ENCODE data around the gene BHLHA9. TPM values are rescaled to one million over a fixed set of nuclear protein-coding genes. Genes with fewer than 3 reads are reported as not detected.
"Not testable (repeated sequence)": the region's sequence is repeated elsewhere in the genome, so short reads cannot be mapped to it uniquely, and the experiment has no call there.

Gene BHLHA9
- total RNA-seq, 1 donor from 2014 or later, result not detected

- Histone ChIP-seq H3K36me3 (no peaks in the 10 kb centered on the region), H3K9me3 (no peaks in the 10 kb centered on the region), H3K4me3 (no peak overlapping the region), H3K27me3 (no peaks in the 10 kb centered on the region), H3K4me1 (no peaks in the 10 kb centered on the region), H3K27ac (no peak overlapping the region)
- intact Hi-C loops (cut with DNase I), result no loop called here
- no peak for TF ChIP-seq CTCF (IDR thresholded peaks at IDR 0.05)
- no peak for DNase-seq (ENCODE audit: low spot score in 2 of 2)
Observed at GRCh38 chr17:1239210-1239609, 31.0 kb upstream of the BHLHA9 start.

- H3K4me3 ChIP-seq; H3K36me3 ChIP-seq; intact Hi-C loops (cut with DNase I); DNase-seq (ENCODE audit: low spot score in 2 of 2); H3K27ac ChIP-seq; H3K4me1 ChIP-seq; H3K9me3 ChIP-seq; H3K27me3 ChIP-seq: not testable (repeated sequence)
Observed at GRCh38 chr17:1240426-1240825, 29.8 kb upstream of the BHLHA9 start.

GRCh38 chr17:1241929-1242328 is 28.3 kb upstream of the BHLHA9 start:
- DNase-seq (ENCODE audit: low spot score in 2 of 2), result no peak
- no peaks in the 10 kb centered on the region for H3K27me3 ChIP-seq
- intact Hi-C loops (cut with DNase I), result no loop called here
- no peak for TF ChIP-seq CTCF (IDR thresholded peaks at IDR 0.05)
- no peak overlapping the region for H3K27ac ChIP-seq
- H3K9me3 ChIP-seq, result no peaks in the 10 kb centered on the region
- no peaks in the 10 kb centered on the region for H3K36me3 ChIP-seq
- H3K4me1 ChIP-seq, result peaks cover 0 to 3% of the 10 kb centered on the region in 2 donors
- no peak overlapping the region for H3K4me3 ChIP-seq

- TF ChIP-seq CTCF (IDR thresholded peaks at IDR 0.05), result no peak
- DNase-seq (ENCODE audit: low spot score in 2 of 2), result no peak
- peak overlapping the region; percentile 29 to 61 for H3K27ac ChIP-seq
- no peak overlapping the region for H3K4me3 ChIP-seq
- H3K27me3 ChIP-seq, result no peaks in the 10 kb centered on the region
- H3K36me3 ChIP-seq, result no peaks in the 10 kb centered on the region
- peaks cover 0 to 3% of the 10 kb centered on the region in 2 donors for H3K4me1 ChIP-seq
- intact Hi-C loops (cut with DNase I), result no loop called here
- peaks cover 0 to 4% of the 10 kb centered on the region in 2 donors for H3K9me3 ChIP-seq
Observed at GRCh38 chr17:1244606-1245012, 25.6 kb upstream of the BHLHA9 start.

- H3K36me3 ChIP-seq, result no peaks in the 10 kb centered on the region
- H3K4me3 ChIP-seq, result no peak overlapping the region
- no peaks in the 10 kb centered on the region for H3K27me3 ChIP-seq
- H3K9me3 ChIP-seq, result peaks cover 0 to 4% of the 10 kb centered on the region in 2 donors
- H3K27ac ChIP-seq, result no peak overlapping the region
- peaks cover 0 to 4% of the 10 kb centered on the region in 2 donors for H3K4me1 ChIP-seq
- intact Hi-C loops (cut with DNase I), result no loop called here
- TF ChIP-seq CTCF (IDR thresholded peaks at IDR 0.05), result no peak
- DNase-seq (ENCODE audit: low spot score in 2 of 2), result no peak
Observed at GRCh38 chr17:1251866-1252608, 18.2 kb upstream of the BHLHA9 start.

- H3K9me3 ChIP-seq, result no peaks in the 10 kb centered on the region
- DNase-seq (ENCODE audit: low spot score in 2 of 2), result no peak
- no peak overlapping the region for H3K27ac ChIP-seq
- H3K4me1 ChIP-seq, result peaks cover 4 to 5% of the 10 kb centered on the region in 2 donors
- no peak overlapping the region for H3K4me3 ChIP-seq
- intact Hi-C loops (cut with DNase I), result no loop called here
- H3K27me3 ChIP-seq, result no peaks in the 10 kb centered on the region
- no peaks in the 10 kb centered on the region for H3K36me3 ChIP-seq
- no peak for TF ChIP-seq CTCF (IDR thresholded peaks at IDR 0.05)
Observed at GRCh38 chr17:1255041-1255440, 15.2 kb upstream of the BHLHA9 start.
